Smooth muscle cell (in vitro differentiated cells): ENCODE data around the gene CPEB4. TPM values are rescaled to one million over a fixed set of nuclear protein-coding genes. Genes with fewer than 3 reads are reported as not detected.

ENCODE experiments used
- DNase-seq: peaks from one replicate; lab custom pipeline; 2025; ENCODE audit not compliant: unreplicated experiment; lab: John Stamatoyannopoulos, UW
- H2AFZ ChIP-seq: fragments of 200-600 bp; sonication (generic); 2 replicates; pipeline ENCODE4 v1.6.0; 2016; ENCODE audit warnings: antibody characterized with exemption, low read depth, mild to moderate bottlenecking
- H3F3A ChIP-seq: fragments of 200-600 bp; sonication (generic); 2 replicates; pipeline ENCODE4 v1.6.0; 2017; ENCODE audit warnings: antibody characterized with exemption, low read depth
- H3K27ac ChIP-seq: fragments of 200-600 bp; sonication (generic); 2 replicates; pipeline ENCODE4 v1.5.1; 2016; ENCODE audit warnings: low read depth, mild to moderate bottlenecking
- H3K27me3 ChIP-seq: fragments of 200-600 bp; sonication (generic); 2 replicates; pipeline ENCODE4 v1.6.1; 2016; ENCODE audit warnings: low read depth, mild to moderate bottlenecking
- H3K36me3 ChIP-seq: fragments of 200-600 bp; sonication (generic); 2 replicates; pipeline ENCODE4 v1.5.1; 2016; ENCODE audit warnings: low read depth
- H3K4me1 ChIP-seq: fragments of 200-600 bp; sonication (generic); 2 replicates; pipeline ENCODE4 v1.5.1; 2016; ENCODE audit warnings: low read depth
- H3K4me2 ChIP-seq: fragments of 200-600 bp; sonication (generic); 2 replicates; pipeline ENCODE4 v1.6.0; 2016; ENCODE audit warnings: mild to moderate bottlenecking
- H3K4me3 ChIP-seq: fragments of 200-600 bp; sonication (generic); 2 replicates; pipeline ENCODE4 v1.5.1; 2016; ENCODE audit warnings: mild to moderate bottlenecking
- H3K79me2 ChIP-seq: fragments of 200-600 bp; sonication (generic); 2 replicates; pipeline ENCODE4 v1.6.0; 2016; ENCODE audit warnings: low read depth, mild to moderate bottlenecking
- H3K9ac ChIP-seq: fragments of 200-600 bp; sonication (generic); 2 replicates; pipeline ENCODE4 v1.6.0; 2016; ENCODE audit warnings: low read depth
- H3K9me3 ChIP-seq: fragments of 200-600 bp; sonication (generic); replicated peaks from 2 replicates; pipeline ENCODE4 v1.5.1; 2016; ENCODE audit warnings: low read depth
- H4K20me1 ChIP-seq: fragments of 200-600 bp; sonication (generic); 2 replicates; pipeline ENCODE4 v1.6.0; 2016; ENCODE audit warnings: low read depth
- WGBS: methylation state at CpG from one replicate; pipeline ENCODE4 v1.1.7; 2016; ENCODE audit warnings: low lambda C conversion rate; 5-methylcytosine and 5-hydroxymethylcytosine counted together
- polyA plus RNA-seq: library from polyadenylated mRNA; unstranded; fragments of >200 nt; fragmentation: Nextera tagmentation; extraction: Ambion mirVana; gene quantifications from 2 replicates; pipeline ENCODE4 v1.2.1, GENCODE V29; 2016
- total RNA-seq: library from RNA; depleted of rRNA; stranded (reverse); fragments of >200 nt; gene quantifications from 2 replicates; pipeline ENCODE4 v1.2.3, GENCODE V29; 2014
- TF ChIP-seq, protein P1 (sequence below): fragments of 200-600 bp; sonication (generic); IDR thresholded peaks from 2 replicates; pipeline ENCODE4 v1.5.1; 2017; ENCODE audit warnings: borderline replicate concordance, mild to moderate bottlenecking, antibody characterized with exemption; ENCODE audit not compliant: insufficient read depth, poor library complexity, severe bottlenecking

Gene CPEB4
- total and polyA plus RNA-seq, 2 experiments from 2014 or later: 5.1 to 38.5 TPM

DNA sequence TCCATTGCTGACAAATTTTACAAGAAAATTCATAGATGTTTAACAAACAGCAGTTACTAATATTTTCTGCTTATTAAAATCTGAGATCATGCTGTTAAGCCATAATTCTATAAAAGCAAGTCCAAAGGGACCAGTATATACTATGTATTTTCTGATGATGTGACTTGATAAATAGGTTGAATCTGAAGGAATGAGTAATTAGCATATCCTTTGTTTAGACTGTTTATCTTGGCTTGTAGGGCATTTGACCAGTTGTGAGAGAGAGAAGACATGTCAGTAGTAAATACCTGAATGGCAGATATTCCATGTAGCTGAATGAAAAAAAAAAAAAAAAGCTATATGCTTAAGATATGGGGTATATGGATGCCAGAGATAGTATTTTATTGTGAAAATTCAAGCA is 14.6 kb downstream of the CPEB4 start:
- TF ChIP-seq, protein P1, sequence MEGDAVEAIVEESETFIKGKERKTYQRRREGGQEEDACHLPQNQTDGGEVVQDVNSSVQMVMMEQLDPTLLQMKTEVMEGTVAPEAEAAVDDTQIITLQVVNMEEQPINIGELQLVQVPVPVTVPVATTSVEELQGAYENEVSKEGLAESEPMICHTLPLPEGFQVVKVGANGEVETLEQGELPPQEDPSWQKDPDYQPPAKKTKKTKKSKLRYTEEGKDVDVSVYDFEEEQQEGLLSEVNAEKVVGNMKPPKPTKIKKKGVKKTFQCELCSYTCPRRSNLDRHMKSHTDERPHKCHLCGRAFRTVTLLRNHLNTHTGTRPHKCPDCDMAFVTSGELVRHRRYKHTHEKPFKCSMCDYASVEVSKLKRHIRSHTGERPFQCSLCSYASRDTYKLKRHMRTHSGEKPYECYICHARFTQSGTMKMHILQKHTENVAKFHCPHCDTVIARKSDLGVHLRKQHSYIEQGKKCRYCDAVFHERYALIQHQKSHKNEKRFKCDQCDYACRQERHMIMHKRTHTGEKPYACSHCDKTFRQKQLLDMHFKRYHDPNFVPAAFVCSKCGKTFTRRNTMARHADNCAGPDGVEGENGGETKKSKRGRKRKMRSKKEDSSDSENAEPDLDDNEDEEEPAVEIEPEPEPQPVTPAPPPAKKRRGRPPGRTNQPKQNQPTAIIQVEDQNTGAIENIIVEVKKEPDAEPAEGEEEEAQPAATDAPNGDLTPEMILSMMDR: no peak
- Histone ChIP-seq H3K9ac (no peak overlapping the region), H4K20me1 (peaks cover 97% of the 10 kb centered on the region), H3K9me3 (no peaks in the 10 kb centered on the region), H3F3A (no peaks in the 10 kb centered on the region), H3K79me2 (peaks cover 68% of the 10 kb centered on the region), H3K27me3 (no peaks in the 10 kb centered on the region), H3K36me3 (no peaks in the 10 kb centered on the region), H3K4me1 (no peaks in the 10 kb centered on the region), H3K27ac (no peak overlapping the region), H2AFZ (no peak overlapping the region), H3K4me2 (no peak overlapping the region), H3K4me3 (no peak overlapping the region)
- DNase-seq: no peak

DNA sequence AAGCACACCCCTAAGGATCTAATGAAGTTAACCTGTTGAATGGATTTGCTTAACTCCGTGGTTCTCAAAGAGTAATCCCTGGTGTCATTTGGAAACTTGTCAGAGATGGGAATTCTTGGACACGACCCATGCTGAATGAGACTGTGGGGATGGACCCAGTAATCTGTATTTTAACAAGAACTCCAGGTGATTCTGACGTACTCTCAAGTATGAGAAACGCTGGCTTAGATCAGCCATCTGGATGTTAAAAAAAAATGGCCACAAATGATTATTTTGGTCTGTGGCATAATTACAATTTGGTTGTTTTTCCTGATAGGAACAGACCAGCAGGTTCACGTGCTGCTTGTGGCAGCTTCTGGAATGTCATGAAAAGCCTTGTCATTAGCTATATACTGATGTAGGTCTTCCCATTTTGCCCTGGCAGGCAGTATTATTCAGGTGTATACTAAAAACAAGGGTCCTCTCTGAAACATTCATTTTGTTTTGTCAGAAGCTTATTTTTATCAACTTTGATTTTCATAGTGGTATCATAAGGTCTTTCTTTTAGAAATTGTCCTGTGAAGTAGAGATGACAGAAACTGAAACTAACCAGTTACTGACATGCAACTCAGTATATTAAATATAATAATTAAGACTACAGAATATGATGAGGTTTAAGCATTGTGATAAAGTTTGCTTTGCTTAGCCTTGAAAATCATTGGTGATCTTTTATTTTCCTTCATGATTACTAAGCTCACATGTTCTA is 15.4 kb downstream of the CPEB4 start:
- Histone ChIP-seq H3F3A (no peaks in the 10 kb centered on the region), H4K20me1 (peaks cover 100% of the 10 kb centered on the region), H2AFZ (no peak overlapping the region), H3K4me3 (no peak overlapping the region), H3K4me1 (no peaks in the 10 kb centered on the region), H3K79me2 (peaks cover 68% of the 10 kb centered on the region), H3K27me3 (no peaks in the 10 kb centered on the region), H3K9me3 (no peaks in the 10 kb centered on the region), H3K4me2 (no peak overlapping the region), H3K9ac (no peak overlapping the region), H3K36me3 (no peaks in the 10 kb centered on the region), H3K27ac (no peak overlapping the region)
- no peak for DNase-seq
- TF ChIP-seq, protein P1: no peak
- 81% methylated on average over 5 of the region's 5 CpGs for WGBS

DNA sequence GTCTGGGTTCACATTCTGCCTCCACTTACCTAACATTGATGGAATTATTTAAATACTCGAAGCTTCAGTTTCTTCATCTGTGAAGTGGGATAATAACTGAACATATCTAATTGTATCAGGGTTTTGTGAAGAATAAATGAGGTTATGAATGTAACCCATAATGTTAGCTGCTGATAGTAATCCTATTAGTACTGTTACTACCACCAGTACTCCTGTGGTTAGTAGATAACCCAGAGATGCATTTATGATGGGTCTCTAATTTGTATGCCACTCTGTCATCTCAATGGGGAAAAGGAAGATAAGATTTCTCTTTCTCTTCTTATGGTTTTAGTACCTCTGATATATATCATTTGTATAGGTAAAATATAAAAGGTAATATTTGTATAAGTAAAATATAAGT is 16.0 kb downstream of the CPEB4 start:
- Histone ChIP-seq H3K9ac (no peak overlapping the region), H3K9me3 (no peaks in the 10 kb centered on the region), H2AFZ (no peak overlapping the region), H4K20me1 (peaks cover 100% of the 10 kb centered on the region), H3K36me3 (no peaks in the 10 kb centered on the region), H3K4me2 (no peak overlapping the region), H3F3A (no peaks in the 10 kb centered on the region), H3K79me2 (peaks cover 63% of the 10 kb centered on the region), H3K27me3 (no peaks in the 10 kb centered on the region), H3K4me1 (no peaks in the 10 kb centered on the region), H3K4me3 (no peak overlapping the region), H3K27ac (no peak overlapping the region)
- 98% methylated on average over 1 of the region's 1 CpG for WGBS
- TF ChIP-seq, protein P1: no peak
- DNase-seq: no peak

DNA sequence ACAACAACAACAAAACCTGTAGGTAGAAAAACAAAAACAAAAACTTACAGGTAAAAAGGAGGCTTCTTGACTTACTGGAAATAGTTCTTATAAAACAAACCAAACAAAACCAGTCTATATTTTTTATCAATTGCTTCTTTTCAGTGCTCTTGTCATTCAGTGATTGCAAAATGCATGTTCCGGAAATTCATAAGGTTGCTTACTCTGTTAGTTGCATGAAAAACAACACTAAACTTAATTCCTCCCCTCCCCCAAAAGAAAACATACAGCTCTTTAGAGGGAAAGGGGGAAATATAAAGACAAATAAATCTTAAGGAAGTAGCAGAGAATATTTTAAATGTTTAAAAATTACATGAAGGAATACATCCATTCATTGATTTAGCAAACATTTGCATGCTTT is 19.1 kb downstream of the CPEB4 start:
- Histone ChIP-seq H2AFZ (no peak overlapping the region), H3K36me3 (no peaks in the 10 kb centered on the region), H3F3A (no peaks in the 10 kb centered on the region), H4K20me1 (peaks cover 89% of the 10 kb centered on the region), H3K9me3 (no peaks in the 10 kb centered on the region), H3K4me2 (no peak overlapping the region), H3K4me3 (no peak overlapping the region), H3K27me3 (no peaks in the 10 kb centered on the region), H3K79me2 (peaks cover 48% of the 10 kb centered on the region), H3K9ac (no peak overlapping the region), H3K27ac (no peak overlapping the region), H3K4me1 (no peaks in the 10 kb centered on the region)
- TF ChIP-seq, protein P1: no peak
- no peak for DNase-seq
- whole genome bisulfite sequencing: 92% methylated on average over 1 of the region's 1 CpG
